GM18526 (cell line): ENCODE data around the gene SLC9A7.

Experiments
- POLR2A ChIP-seq: IDR thresholded peaks from 3 replicates; pipeline ENCODE4 v1.6.1; 2011; ENCODE audit not compliant: insufficient read length; ENCODE audit errors: extremely low read depth

SLC9A7 gene

DNA sequence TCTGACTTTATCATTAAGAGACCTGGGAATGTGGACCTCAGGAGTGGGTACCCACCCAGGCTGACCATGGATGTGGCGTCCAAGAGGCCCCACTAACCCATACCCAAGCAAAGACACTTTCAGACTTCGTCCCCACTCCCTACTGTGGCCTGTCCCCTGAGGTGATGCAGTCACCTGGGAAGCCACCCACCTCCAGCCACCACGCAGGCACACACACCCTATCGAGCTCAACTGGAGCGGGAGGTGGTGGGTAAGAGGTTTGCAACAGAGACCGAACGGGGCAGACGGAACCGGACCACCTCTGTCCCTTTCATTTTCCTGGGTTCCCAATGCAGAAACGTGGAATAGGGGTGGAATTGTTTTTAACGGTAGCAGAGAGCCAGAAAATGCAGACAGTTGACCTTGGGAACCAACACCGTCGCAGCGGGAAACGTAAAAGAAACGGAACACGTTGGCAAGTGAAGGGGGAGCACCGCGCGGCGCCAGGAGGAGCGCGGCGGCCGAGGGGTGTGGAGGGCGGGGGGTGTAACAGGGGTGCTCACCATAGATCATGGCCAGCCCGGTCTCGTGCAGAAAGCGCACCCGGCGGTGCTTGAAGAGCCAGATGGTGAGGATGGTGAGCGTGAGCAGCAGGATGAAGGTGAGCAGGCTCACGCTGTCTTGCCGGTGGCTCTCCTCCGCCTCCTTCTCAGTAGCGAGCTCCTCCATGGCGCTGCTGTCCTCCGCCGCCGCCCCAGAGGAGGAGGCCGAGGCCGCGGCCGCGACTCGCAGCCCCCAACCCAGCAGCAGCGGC, 559 bp downstream of the SLC9A7 start:
- no peak for TF ChIP-seq POLR2A

- no peak for TF ChIP-seq POLR2A
These were observed 1.3 kb downstream of the SLC9A7 start for GRCh38 chrX:46757593-46757992.

GRCh38 chrX:46757052-46757451, 1.9 kb downstream of the SLC9A7 start:
- no peak for TF ChIP-seq POLR2A

DNA sequence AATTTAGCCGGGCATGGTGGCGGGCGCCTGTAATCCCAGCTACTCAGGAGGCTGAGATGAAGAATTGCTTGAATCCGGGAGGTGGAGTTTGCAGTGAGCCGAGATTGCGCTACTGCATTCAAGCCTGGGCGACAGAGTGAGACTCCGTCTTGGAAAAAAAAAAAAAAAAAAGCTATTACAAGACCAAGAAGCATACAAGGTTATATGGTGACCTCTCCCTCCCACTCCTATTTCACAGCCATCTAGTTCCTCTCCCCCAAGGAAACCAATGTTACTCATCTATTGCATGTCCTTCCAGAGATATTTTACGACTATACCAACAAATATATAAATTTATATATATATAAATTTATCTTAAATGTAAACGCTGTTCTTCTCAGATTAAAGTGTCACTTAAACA, 3.2 kb downstream of the SLC9A7 start:
- TF ChIP-seq POLR2A = no peak

GRCh38 chrX:46754586-46755061, 4.3 kb downstream of the SLC9A7 start:
- no peak for TF ChIP-seq POLR2A

DNA sequence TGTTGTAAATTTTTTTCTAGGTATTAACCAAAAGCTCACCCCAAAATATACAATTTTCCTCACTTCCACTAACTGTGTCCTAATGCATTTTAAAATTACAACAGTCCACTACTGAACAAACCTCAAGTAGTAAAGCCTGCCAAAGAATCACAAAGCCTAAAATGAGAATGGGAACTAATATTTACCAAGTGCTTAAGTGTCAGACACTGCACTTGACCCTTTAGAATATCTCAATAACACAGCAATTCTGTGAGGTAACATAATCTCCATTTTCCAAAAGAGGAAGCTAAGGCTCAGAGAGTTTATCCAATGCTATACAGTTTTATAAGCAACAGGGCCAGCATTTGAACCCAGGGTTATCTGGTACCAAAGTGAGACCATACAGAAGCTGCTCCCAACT, 4.9 kb downstream of the SLC9A7 start:
- no peak for TF ChIP-seq POLR2A

DNA sequence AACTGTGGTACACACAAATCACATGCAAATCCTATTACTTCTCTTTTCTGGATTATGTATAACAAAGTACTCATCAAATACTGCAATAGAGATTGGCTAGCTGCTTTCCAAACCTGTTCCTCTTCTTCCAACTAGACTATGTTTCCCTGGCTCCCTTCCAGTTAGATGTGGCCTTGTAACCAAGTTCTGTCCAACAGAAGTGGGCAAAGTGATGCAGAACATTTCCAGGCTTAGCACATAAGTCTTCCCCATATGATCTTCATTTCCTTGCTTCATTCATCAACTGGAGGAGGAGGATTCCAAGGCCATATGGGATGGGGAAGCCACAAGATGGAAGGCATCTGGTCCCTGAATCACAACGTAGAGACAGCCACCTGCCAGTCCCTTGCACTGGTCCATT, 8.0 kb downstream of the SLC9A7 start:
- no peak for TF ChIP-seq POLR2A

DNA sequence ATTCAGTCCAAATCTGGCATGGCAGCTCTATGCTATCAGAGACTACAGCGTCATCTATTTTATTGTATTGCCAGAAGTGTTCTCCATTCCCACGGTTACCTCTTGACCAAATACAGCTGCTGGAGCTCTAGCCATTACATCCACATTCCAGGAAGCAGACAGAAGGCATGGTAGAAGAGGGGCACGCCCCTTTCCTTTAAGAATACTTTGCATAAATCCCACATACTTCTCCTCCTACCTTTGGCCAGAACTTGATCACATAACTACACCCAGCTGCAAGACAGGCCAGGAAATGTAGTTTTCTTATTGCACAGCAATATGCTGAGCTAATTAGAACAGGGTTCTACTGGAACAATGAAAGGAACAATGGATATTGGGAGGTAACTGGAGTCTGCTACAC, 14.9 kb downstream of the SLC9A7 start:
- no peak for TF ChIP-seq POLR2A

DNA sequence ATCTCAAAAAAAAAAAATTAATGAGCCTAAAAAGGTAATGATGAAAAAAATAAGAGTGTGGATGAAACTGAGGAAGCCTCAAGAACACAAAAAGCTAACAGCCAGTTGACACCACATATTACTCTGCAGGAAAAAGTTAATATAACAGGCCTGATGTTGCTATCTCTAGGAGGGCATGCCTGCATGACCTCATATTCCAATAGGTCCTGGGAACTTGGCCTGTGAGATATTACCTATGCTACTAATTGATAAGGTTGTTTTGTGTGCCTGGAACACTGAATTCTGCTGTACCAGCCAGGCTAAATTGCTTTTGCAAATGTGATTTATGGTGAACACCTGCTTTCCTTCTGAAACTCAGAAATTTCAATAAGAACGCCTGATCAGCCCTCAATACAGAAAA, 15.9 kb downstream of the SLC9A7 start:
- no peak for TF ChIP-seq POLR2A

GRCh38 chrX:46739736-46740135, 19.2 kb downstream of the SLC9A7 start:
- TF ChIP-seq POLR2A = no peak

DNA sequence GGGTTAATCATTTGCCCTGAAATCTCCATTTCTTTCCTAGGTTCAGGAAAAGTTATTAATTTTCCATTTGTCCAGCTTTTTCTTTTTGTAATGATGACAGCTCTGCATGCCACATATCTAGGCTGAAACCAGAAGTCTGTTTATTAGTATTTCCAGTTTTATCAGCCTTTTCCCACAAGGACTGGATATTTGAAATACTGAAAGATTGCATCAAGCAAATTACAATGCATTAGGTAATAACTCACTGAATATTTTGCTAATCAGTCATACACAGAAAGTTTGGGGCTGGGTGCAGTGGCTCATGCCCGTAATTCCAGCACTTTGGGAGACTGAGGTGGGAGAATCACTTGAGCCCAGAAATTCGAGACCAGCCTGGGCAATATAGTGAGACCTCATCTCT, 21.5 kb downstream of the SLC9A7 start:
- TF ChIP-seq POLR2A = no peak

DNA sequence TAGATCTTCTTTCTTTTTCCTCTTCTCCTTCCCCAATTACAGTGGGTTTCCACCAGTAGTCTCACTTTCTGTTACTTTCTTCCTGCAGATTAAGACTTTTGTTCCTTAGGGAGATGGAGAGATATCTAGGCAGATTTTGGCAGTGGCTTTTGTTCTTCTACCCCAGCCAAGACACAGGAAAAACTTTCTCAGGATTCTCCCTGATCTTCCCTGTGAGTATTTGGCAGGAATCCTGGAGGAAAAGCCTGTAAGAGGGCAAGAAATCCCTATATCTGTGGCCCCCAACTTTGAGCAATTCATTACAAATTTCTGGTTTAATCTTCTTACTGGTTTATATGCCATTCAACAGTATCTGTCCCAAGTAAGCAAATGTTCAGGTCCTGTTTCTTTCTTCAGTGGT, 21.9 kb downstream of the SLC9A7 start:
- no peak for TF ChIP-seq POLR2A

DNA sequence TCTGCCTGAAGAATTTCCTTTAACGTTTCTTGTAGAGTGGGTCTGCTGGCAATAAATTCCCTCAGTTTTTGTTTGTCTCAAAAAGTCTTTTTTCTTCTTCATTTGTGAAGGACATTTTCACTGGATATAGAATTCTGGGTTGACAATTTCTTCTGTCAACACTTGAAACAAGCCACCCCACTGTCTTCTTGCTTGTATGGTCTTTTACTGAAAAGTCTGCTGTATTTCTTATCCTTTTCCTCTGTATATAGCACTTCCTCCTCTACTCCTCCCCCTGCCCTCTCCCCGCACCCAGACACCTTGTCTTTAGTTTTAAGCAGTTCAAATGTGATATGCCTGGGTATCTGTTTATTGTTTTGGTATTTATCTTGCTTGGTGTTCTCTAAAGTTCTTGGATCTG, 23.3 kb downstream of the SLC9A7 start:
- TF ChIP-seq POLR2A = no peak

DNA sequence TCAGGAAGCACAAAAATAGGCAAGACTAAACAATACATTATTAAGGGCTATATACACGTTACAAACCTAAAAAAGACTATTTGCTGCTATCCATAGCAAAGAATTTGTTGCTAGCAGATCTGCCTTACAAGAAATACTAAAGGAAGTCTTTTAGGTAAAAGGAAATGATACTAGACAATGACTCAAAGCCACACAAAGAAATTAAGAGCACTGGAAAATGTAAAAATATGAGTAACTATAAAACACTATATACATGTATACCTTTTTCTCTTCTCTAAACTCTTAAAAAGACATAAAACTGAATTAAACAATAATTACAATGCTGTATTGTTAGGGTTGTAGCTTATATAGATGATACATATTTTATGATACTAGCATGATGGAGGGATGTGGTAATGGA, 25.7 kb downstream of the SLC9A7 start:
- no peak for TF ChIP-seq POLR2A

- TF ChIP-seq POLR2A = no peak
These were observed 28.2 kb downstream of the SLC9A7 start for GRCh38 chrX:46730765-46731164.

- no peak for TF ChIP-seq POLR2A
These were observed 31.5 kb downstream of the SLC9A7 start for GRCh38 chrX:46727441-46727840.
